ENCODE results near the gene DCDC2. TPM values are rescaled to one million over a fixed set of nuclear protein-coding genes. Genes with fewer than 3 reads are reported as not detected.
"Not testable (repeated sequence)": the region's sequence is repeated elsewhere in the genome, so short reads cannot be mapped to it uniquely, and the experiment has no call there.

DCDC2 gene
- total RNA-seq, 1 experiment from 2014 or later: 0.26 TPM

DNA sequence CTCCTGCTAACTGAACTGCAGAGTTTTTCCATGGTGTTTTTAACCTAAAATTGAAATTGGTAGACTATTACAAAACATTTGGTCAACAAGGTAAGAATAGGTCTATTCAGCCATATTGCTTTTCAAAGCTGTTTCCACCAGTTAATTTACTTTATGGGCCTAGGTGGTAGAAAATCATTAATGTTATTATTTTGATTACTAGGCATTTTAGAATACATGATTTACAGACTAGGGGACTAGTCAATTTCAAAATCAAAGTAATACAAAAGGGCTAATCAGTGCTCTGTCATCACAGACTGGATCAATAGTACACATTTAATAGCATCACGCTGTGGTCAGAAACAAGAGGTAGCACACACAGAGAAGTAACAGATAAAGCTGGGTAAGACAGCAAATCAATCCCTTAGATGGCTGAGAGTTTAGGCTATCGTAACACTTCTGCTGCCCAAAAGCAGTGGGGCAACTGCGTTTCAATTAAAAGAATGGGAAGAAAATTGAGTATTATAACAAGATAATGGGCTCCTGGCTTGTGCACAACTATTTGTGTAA, 117.4 kb downstream of the DCDC2 start:
- Histone ChIP-seq H2AFZ (ENCODE audit: low read length) (no peak overlapping the region), H3K79me2 (ENCODE audit: low read length) (no peaks in the 10 kb centered on the region)
- DNase-seq: no peak

DNA sequence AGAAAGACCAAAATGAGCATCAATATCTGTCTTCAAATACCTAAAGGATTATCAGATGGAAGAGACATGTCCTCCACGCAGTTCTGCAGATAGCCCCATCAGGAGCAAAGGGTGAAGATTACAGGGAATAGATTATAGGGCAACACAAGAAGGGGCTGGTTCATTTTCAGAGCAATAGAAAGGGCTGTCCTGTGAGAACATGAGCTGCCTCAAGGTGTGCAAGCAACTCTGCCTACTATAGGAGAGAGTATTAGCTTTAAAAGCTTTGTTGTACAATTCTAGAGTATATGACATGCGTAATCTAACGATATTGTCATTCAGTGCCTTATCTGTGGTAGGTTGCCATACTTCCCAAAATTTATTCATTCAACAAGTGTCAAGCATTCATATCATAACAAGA, 119.2 kb downstream of the DCDC2 start:
- Histone ChIP-seq H3K9me2 (replicated peaks; ENCODE audit: insufficient read depth, low read length) (no peaks in the 10 kb centered on the region), H3K4me2 (ENCODE audit: low read depth, low read length, poor library complexity, severe bottlenecking) (no peak overlapping the region), H3K27me3 (ENCODE audit: low read length) (no peaks in the 10 kb centered on the region), H3K27ac (ENCODE audit: low read length) (no peak overlapping the region), H3K79me2 (ENCODE audit: low read length) (no peaks in the 10 kb centered on the region), H3K36me3 (ENCODE audit: insufficient read depth, low read length) (no peaks in the 10 kb centered on the region), H4K20me1 (ENCODE audit: insufficient read depth, low read depth, low read length) (no peaks in the 10 kb centered on the region), H3K9me3 (ENCODE audit: low read length) (no peaks in the 10 kb centered on the region), H3K4me3 (ENCODE audit: low read length) (no peak overlapping the region), H2AFZ (ENCODE audit: low read length) (no peak overlapping the region), H3K9ac (ENCODE audit: low read length) (no peak overlapping the region), H3K4me1 (ENCODE audit: low read length) (no peaks in the 10 kb centered on the region)
- no peak for DNase-seq

More for the DNA sequence above, 117.4 kb downstream of the DCDC2 start:
- Histone ChIP-seq H4K20me1 (ENCODE audit: insufficient read depth, low read depth, low read length) (no peaks in the 10 kb centered on the region), H3K9me3 (ENCODE audit: low read length) (no peaks in the 10 kb centered on the region), H3K36me3 (ENCODE audit: insufficient read depth, low read length) (no peaks in the 10 kb centered on the region), H3K4me2 (ENCODE audit: low read depth, low read length, poor library complexity, severe bottlenecking) (no peak overlapping the region), H3K27ac (ENCODE audit: low read length) (no peak overlapping the region), H3K4me3 (ENCODE audit: low read length) (no peak overlapping the region), H3K9ac (ENCODE audit: low read length) (no peak overlapping the region), H3K27me3 (ENCODE audit: low read length) (no peaks in the 10 kb centered on the region), H3K9me2 (replicated peaks; ENCODE audit: insufficient read depth, low read length) (no peaks in the 10 kb centered on the region), H3K4me1 (ENCODE audit: low read length) (no peaks in the 10 kb centered on the region)

DNA sequence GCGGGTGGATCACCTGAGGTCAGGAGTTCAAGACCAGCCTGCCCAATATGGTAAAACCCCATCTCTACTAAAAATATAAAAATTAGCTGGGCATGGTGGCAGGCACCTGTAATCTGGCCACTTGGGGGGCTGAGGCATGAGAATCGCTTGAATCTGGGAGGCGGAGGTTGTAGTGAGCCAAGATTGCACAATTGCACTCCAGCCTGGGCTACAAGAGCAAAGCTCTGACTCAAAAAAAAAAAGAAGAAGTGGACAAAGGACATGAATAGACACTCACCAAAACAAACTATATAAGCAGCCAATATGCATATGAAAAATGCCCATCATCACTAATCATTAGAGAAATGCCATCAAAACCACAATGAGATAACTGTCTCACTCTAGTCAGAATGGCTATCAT, 121.1 kb downstream of the DCDC2 start:
- not testable (repeated sequence) for H3K27me3 ChIP-seq (ENCODE audit: low read length); H3K27ac ChIP-seq (ENCODE audit: low read length); H4K20me1 ChIP-seq (ENCODE audit: insufficient read depth, low read depth, low read length); H3K9me3 ChIP-seq (ENCODE audit: low read length); H3K4me3 ChIP-seq (ENCODE audit: low read length); H3K9me2 ChIP-seq (replicated peaks; ENCODE audit: insufficient read depth, low read length); H3K4me1 ChIP-seq (ENCODE audit: low read length); H3K4me2 ChIP-seq (ENCODE audit: low read depth, low read length, poor library complexity, severe bottlenecking); H3K9ac ChIP-seq (ENCODE audit: low read length); H3K36me3 ChIP-seq (ENCODE audit: insufficient read depth, low read length); H2AFZ ChIP-seq (ENCODE audit: low read length); DNase-seq; H3K79me2 ChIP-seq (ENCODE audit: low read length)

DNA sequence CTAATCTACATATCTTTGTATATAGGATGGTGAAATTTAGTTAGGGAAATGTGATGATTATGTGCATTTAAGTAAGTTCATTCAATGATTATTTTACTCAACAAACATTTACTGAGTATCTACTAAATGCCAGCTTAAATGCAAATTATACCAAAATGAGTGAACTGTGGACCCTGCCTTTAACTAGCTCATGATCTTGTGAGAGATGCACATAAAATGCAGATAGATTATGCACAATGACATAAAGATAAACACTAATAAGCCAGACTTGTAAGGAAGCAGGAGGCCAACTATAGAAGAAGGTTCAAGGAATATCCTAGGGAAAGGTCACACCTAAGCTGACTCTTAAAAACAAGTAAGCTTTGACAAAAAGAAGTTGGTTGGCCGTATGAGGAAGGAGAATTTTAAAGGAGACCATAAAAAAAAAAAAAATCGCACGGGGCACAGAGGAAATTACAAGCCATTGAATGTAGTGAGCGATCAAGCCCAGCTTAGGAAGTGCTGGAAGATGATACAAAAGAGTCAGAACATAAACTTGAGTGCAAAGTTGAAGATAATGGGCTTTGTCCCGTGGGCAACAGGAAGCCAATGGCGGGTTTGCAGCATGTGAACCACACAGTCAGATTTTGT, 123.9 kb downstream of the DCDC2 start:
- H2AFZ ChIP-seq (ENCODE audit: low read length): no peak overlapping the region
- no peaks in the 10 kb centered on the region for H3K27me3 ChIP-seq (ENCODE audit: low read length)
- H3K9me3 ChIP-seq (ENCODE audit: low read length): no peaks in the 10 kb centered on the region
- H3K4me2 ChIP-seq (ENCODE audit: low read depth, low read length, poor library complexity, severe bottlenecking): no peak overlapping the region
- H3K4me1 ChIP-seq (ENCODE audit: low read length): no peaks in the 10 kb centered on the region
- no peak for DNase-seq
- no peak overlapping the region for H3K27ac ChIP-seq (ENCODE audit: low read length)
- no peak overlapping the region for H3K9ac ChIP-seq (ENCODE audit: low read length)
- no peaks in the 10 kb centered on the region for H3K9me2 ChIP-seq (replicated peaks; ENCODE audit: insufficient read depth, low read length)
- no peaks in the 10 kb centered on the region for H4K20me1 ChIP-seq (ENCODE audit: insufficient read depth, low read depth, low read length)
- no peak overlapping the region for H3K4me3 ChIP-seq (ENCODE audit: low read length)
- no peaks in the 10 kb centered on the region for H3K79me2 ChIP-seq (ENCODE audit: low read length)
- H3K36me3 ChIP-seq (ENCODE audit: insufficient read depth, low read length): no peaks in the 10 kb centered on the region

DNA sequence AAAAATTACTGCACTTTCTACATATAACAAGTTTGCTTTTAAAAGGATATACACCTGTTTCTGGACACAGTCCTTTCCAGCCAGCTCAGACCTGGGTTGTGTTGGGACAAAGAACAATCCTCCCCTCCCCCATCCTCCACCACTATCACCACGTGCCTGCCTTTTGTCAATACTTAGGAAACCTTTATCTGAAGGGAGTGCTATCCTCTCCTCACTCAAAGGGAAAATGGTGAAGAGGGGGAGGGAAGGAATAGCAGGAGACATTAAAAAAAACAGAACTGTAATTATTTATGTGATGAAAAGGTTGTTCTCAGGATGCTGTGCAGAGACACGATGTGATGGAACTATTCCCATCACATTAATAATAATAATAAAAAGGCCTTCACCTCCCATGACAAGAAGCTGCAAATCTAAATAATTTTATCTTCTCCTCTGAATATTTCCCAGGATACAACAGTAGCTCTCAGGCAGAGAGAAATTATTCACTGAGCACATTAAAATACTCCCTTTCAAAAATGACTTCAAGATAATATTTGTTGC, 126.4 kb downstream of the DCDC2 start:
- no peak overlapping the region for H3K4me2 ChIP-seq (ENCODE audit: low read depth, low read length, poor library complexity, severe bottlenecking)

DNA sequence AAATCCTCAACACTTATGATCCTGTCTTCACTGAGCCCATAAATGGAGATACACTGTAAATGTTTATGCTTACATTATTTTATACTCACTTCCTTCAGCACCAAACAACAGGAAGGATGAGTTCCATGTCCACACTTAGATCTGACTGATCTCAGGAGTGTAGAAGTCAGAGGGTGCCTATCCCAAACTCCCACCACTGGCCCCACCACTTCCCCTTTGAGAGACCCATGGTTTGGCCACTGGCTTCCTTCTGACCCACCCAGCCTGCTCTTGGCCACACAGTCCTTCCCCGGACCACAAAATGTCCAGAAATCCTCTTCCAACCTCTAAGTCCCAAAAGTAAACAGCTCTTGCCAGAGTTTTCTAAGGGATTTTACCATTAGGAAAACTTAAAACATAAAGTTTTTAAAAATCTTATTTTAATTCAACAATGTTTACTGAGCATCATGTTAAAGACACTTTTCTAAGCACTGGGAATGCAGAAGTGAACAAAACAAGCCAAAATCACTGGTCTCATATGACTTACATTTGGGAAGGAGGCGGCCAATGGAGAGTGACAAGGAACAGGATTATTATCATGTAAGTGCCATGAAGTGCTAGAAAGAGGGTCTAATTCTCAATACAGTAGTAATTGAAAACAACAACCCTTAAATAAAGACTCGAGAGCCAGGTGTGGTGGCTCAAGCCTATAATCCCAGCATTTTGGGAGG, 128.0 kb downstream of the DCDC2 start:
- no peaks in the 10 kb centered on the region for H4K20me1 ChIP-seq (ENCODE audit: insufficient read depth, low read depth, low read length)
- H3K9ac ChIP-seq (ENCODE audit: low read length): no peak overlapping the region
- DNase-seq: no peak
- no peaks in the 10 kb centered on the region for H3K79me2 ChIP-seq (ENCODE audit: low read length)
- no peaks in the 10 kb centered on the region for H3K9me3 ChIP-seq (ENCODE audit: low read length)
- H2AFZ ChIP-seq (ENCODE audit: low read length): no peak overlapping the region
- H3K9me2 ChIP-seq (replicated peaks; ENCODE audit: insufficient read depth, low read length): no peaks in the 10 kb centered on the region
- no peak overlapping the region for H3K4me2 ChIP-seq (ENCODE audit: low read depth, low read length, poor library complexity, severe bottlenecking)
- no peak overlapping the region for H3K27ac ChIP-seq (ENCODE audit: low read length)
- no peaks in the 10 kb centered on the region for H3K4me1 ChIP-seq (ENCODE audit: low read length)
- no peak overlapping the region for H3K4me3 ChIP-seq (ENCODE audit: low read length)
- H3K36me3 ChIP-seq (ENCODE audit: insufficient read depth, low read length): no peaks in the 10 kb centered on the region
- H3K27me3 ChIP-seq (ENCODE audit: low read length): no peaks in the 10 kb centered on the region

More for the DNA sequence above, 126.4 kb downstream of the DCDC2 start:
- H3K9me2 ChIP-seq (replicated peaks; ENCODE audit: insufficient read depth, low read length): no peaks in the 10 kb centered on the region
- no peak overlapping the region for H3K9ac ChIP-seq (ENCODE audit: low read length)
- no peaks in the 10 kb centered on the region for H3K36me3 ChIP-seq (ENCODE audit: insufficient read depth, low read length)
- no peaks in the 10 kb centered on the region for H4K20me1 ChIP-seq (ENCODE audit: insufficient read depth, low read depth, low read length)
- no peaks in the 10 kb centered on the region for H3K27me3 ChIP-seq (ENCODE audit: low read length)
- no peak for DNase-seq
- no peaks in the 10 kb centered on the region for H3K9me3 ChIP-seq (ENCODE audit: low read length)
- no peak overlapping the region for H3K4me3 ChIP-seq (ENCODE audit: low read length)
- H2AFZ ChIP-seq (ENCODE audit: low read length): no peak overlapping the region
- H3K79me2 ChIP-seq (ENCODE audit: low read length): no peaks in the 10 kb centered on the region
- no peaks in the 10 kb centered on the region for H3K4me1 ChIP-seq (ENCODE audit: low read length)
- H3K27ac ChIP-seq (ENCODE audit: low read length): no peak overlapping the region

DNA sequence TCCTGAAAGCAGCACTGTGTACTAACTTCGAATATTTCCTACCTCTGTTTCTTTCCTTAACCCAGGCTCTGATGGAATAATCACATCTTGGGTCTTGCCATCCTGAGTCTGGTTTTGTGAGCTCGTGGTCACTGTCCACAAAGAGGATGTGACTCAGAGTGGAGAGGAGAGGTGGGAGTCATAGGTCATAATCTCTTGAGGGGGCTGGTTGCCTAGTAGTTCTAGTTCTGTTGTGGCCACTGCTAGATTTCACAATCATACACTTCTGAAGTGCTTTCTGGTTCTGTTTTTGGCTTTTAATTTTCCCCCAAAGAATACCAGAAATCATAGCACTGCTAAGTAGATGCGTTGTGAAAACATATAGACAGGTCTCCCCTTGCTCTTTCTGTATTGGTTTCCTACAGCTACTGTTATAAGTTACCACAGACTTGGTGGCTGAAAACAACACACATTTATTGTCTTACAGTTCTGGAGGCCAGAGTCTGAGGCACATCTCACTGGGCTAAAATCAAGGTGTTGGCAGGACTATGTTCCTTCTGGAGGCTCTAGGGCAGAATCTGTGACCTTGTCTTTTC, 129.1 kb downstream of the DCDC2 start:
- Histone ChIP-seq H3K4me3 (ENCODE audit: low read length) (no peak overlapping the region), H3K9ac (ENCODE audit: low read length) (no peak overlapping the region), H3K9me2 (replicated peaks; ENCODE audit: insufficient read depth, low read length) (no peaks in the 10 kb centered on the region), H3K4me2 (ENCODE audit: low read depth, low read length, poor library complexity, severe bottlenecking) (no peak overlapping the region), H3K27ac (ENCODE audit: low read length) (no peak overlapping the region), H3K27me3 (ENCODE audit: low read length) (no peaks in the 10 kb centered on the region), H2AFZ (ENCODE audit: low read length) (no peak overlapping the region), H3K36me3 (ENCODE audit: insufficient read depth, low read length) (no peaks in the 10 kb centered on the region), H3K79me2 (ENCODE audit: low read length) (no peaks in the 10 kb centered on the region), H3K4me1 (ENCODE audit: low read length) (no peaks in the 10 kb centered on the region), H3K9me3 (ENCODE audit: low read length) (no peaks in the 10 kb centered on the region), H4K20me1 (ENCODE audit: insufficient read depth, low read depth, low read length) (no peaks in the 10 kb centered on the region)
- no peak for DNase-seq

DNA sequence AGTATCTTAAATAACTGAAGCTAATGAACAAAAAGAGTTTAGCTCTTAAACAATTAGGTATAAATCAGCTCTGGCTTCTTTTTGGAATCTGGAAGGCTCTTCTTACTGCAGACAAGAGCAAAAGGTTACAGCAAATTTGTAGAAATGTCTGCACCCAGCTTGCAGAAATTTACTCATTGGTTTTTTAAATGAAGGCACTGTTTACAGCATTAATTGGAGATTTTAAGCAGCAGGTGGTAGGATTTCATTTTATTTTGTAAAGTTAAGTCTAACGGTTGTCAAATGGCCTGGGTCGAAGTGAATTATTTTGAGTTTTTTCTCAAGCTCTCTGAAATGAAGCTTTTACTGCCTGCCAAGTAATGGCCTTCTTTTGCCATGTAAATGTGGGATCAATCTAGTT, 129.7 kb downstream of the DCDC2 start:
- Histone ChIP-seq H3K9ac (ENCODE audit: low read length) (no peak overlapping the region), H3K4me3 (ENCODE audit: low read length) (no peak overlapping the region), H3K9me3 (ENCODE audit: low read length) (no peaks in the 10 kb centered on the region), H3K4me2 (ENCODE audit: low read depth, low read length, poor library complexity, severe bottlenecking) (no peak overlapping the region), H3K79me2 (ENCODE audit: low read length) (no peaks in the 10 kb centered on the region), H3K9me2 (replicated peaks; ENCODE audit: insufficient read depth, low read length) (no peaks in the 10 kb centered on the region), H2AFZ (ENCODE audit: low read length) (no peak overlapping the region), H4K20me1 (ENCODE audit: insufficient read depth, low read depth, low read length) (no peaks in the 10 kb centered on the region), H3K4me1 (ENCODE audit: low read length) (no peaks in the 10 kb centered on the region), H3K27ac (ENCODE audit: low read length) (no peak overlapping the region), H3K36me3 (ENCODE audit: insufficient read depth, low read length) (no peaks in the 10 kb centered on the region), H3K27me3 (ENCODE audit: low read length) (no peaks in the 10 kb centered on the region)
- no peak for DNase-seq
